Activated CD8-positive, alpha-beta memory T cell treated with anti-CD3 and anti-CD28 coated beads, Interleukin-2, amount 50 U/mL, for 4 hours (primary cell): ENCODE results near the gene RABGEF1.
"Not testable (repeated sequence)": the region's sequence is repeated elsewhere in the genome, so short reads cannot be mapped to it uniquely, and the experiment has no call there.

Experiments
- DNase-seq: peaks from one replicate; pipeline ENCODE4 v3.0.0-alpha.2; 2020

RABGEF1 gene

GRCh38 chr7:66767486-66767885 is 27.0 kb downstream of the RABGEF1 start:
- DNase-seq: not testable (repeated sequence)

GRCh38 chr7:66768865-66769832 is 28.6 kb downstream of the RABGEF1 start:
- no peak for DNase-seq

DNA sequence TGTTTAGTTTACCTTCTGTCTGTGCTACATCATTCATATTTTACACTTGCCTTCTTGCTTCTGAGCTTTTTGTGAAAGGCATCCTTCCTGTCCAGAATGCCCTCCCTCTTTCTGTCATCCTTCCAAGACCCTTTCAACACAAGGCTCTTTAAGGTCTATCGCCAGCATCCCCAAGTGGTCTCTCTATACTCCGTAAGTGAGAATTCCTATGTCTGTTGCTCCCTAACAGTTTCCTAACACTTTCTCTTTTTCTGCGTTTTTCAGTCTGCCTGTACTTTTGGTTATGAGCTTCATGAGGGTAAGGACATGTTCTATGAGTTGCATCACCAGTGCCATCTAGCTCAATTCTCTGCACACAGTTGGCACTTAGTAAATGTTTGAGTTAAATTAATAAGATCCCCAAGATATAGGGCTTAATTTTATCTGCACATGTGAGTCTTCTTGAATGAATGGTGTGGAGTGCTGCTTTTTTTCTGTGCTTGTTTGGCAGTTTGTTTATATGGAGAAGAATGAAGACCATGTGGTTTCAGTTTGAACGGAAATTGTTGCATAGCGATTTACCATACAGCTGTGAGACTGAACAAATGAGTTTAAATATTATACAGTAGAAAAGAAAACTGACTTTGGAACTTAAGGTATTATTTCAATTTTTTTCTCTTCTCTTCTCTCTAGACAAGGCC is 29.4 kb downstream of the RABGEF1 start:
- DNase-seq: no peak

DNA sequence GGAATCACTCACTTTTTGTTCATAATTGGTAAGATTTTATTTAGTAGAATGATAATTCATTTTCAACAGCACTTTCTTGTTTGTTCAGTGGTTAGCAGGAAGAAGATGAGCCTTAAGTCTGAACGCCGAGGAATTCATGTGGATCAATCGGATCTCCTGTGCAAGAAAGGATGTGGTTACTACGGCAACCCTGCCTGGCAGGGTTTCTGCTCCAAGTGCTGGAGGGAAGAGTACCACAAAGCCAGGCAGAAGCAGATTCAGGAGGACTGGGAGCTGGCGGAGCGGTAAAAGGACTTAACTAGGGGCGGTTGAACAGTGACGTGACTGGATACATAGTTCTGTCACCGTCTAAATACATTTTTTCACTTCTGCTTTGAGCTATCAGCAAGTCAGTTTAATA is 31.3 kb downstream of the RABGEF1 start:
- DNase-seq: no peak

GRCh38 chr7:66773744-66774143 is 33.2 kb downstream of the RABGEF1 start:
- not testable (repeated sequence) for DNase-seq

DNA sequence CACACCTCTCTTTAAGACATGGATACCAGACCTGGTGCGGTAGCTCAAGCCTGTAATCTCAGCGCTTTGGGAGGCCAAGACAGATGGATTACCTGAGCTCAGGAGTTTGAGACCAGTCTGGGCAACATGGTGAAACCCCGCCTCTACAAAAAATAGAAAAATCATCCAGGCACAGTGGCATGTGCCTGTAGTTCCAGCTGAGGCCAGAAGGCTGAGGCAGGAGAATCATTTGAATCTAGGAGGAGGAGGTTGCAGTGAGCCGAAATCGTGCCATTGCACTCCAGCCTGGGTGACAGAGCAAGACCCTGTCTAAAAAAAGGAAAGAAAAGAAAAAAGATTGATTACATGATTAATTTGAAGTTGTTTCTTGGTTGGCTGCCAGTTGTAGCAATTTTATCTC is 35.9 kb downstream of the RABGEF1 start:
- not testable (repeated sequence) for DNase-seq

DNA sequence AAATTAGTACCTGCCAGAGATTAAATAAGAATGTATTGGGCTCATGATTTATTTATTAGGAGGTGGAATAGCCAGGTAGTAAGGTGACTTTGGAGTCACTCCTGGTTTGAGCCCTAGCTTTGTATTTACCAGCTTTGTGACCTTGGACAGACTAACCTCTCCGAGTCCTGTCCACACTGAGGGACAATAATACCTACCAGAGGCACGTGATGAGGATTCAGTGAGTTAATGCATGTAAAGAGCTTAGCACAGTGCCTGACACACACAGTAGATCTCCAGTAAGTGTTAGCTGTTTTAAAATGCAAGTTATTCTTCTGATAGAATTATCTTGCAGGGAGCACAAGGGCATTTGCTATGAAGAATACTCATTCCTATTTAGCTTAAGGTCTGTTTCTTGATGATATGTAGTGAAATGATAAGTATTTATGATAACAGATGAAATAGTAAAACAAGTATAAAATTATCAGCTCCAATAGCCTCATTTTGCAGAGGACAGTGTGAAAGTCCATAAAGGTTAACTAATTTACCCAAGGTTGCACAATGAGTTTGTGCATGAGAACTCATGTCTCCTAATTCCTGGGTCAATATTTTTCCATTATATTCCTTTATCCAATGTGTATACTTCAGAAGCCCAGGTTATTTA is 36.4 kb downstream of the RABGEF1 start:
- DNase-seq: no peak

GRCh38 chr7:66778201-66778600 is 37.7 kb downstream of the RABGEF1 start:
- DNase-seq: no peak

DNA sequence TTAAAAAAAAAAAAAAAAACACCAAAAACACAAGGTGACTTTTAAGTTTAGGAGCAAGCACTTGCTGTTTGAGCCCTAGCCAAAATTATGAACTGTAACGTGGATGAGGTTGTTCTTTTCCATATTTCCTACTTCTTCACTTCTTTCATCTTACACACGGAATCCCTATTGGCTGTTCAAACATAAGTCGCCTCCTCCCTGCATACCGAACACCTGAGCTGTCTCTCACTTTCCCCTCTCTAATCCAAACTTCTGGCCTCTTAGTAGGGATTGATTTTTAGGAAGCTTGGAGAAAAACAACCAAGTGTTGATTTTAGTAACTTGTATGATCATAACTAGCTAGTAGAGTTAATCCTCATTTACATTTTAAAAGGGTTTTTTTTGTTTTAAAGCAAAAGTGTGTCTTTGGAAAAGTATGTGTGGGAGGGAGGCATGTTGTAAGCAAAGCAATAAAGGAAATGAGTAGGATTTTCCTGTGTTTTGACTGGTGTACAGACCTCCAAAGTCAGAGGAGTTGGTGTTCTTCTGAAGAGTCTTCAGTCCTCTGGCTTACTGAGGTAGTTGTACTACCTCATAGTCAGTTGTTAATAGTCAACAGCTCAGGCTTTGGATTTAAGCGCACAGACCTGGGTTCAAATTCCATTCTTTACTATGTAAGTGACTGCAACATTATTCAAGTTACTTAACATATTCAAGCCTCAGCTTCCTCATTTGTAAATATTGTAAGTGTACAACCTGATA is 39.3 kb downstream of the RABGEF1 start:
- DNase-seq: no peak

- no peak for DNase-seq
Measured at GRCh38 chr7:66781408-66782090, 41.0 kb downstream of the RABGEF1 start.

- DNase-seq: not testable (repeated sequence)
Measured at GRCh38 chr7:66782875-66783274, 42.3 kb downstream of the RABGEF1 start.

- not testable (repeated sequence) for DNase-seq
Measured at GRCh38 chr7:66783887-66784595, 43.5 kb downstream of the RABGEF1 start.

- no peak for DNase-seq
Measured at GRCh38 chr7:66790196-66790595, 49.7 kb downstream of the RABGEF1 start.

- DNase-seq: no peak
Measured at GRCh38 chr7:66790725-66791124, 50.2 kb downstream of the RABGEF1 start.

- DNase-seq: no peak
Measured at GRCh38 chr7:66800591-66800990, 60.1 kb downstream of the RABGEF1 start.

- DNase-seq: no peak
Measured at GRCh38 chr7:66804001-66804400, 63.5 kb downstream of the RABGEF1 start.

DNA sequence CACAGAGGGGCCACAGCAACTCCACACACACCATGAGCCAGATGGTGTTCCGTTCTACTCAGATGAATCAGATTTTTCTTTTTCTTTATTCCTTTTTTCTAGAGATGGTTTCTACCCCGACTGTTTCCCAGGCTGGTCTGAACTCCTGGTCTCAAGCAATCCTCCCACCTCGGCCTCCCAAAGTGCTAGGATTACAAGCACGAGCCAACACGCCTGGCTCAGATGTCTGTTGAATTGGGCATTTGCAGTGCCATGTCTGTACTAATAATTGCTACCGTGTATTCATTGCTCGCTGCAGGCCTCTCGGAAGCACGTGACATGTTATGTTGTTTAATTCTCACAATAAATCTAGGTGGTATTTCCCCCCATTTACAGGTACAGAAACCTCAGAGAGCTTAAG is 67.2 kb downstream of the RABGEF1 start:
- no peak for DNase-seq

- no peak for DNase-seq
Measured at GRCh38 chr7:66810716-66811115, 70.2 kb downstream of the RABGEF1 start.

DNA sequence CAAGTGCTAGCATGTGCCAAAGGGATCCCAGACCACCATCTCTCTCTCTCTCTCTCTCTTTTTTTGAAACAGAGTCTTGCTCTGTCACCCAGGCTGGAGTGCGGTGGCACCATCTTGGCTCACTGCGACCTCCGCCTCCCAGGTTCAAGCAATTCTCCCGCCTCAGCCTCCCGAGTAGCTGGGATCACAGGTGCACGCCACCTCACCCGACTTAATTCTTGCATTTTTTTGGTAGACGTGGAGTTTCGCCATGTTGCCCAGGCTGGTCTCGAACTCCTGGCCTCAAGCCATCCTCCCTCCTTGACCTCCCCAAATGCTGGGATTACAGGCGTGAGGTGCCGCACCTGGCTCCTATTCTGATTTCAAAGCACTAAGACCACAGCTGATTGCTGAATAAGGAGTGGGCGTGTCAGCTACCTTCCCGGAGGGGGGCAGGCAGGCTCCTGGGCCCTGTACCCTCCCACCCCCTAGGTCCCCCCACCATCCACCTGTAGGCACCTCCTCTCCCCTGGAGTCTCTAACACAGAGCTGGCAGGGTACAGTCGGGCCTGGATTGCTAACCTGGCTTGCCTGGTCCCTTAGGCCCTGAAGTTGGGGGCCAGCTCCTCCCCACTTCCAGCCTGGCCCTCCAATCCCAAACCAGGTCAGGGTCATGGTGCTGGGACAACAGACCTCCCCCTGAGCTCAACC is 74.8 kb downstream of the RABGEF1 start:
- DNase-seq: not testable (repeated sequence)

DNA sequence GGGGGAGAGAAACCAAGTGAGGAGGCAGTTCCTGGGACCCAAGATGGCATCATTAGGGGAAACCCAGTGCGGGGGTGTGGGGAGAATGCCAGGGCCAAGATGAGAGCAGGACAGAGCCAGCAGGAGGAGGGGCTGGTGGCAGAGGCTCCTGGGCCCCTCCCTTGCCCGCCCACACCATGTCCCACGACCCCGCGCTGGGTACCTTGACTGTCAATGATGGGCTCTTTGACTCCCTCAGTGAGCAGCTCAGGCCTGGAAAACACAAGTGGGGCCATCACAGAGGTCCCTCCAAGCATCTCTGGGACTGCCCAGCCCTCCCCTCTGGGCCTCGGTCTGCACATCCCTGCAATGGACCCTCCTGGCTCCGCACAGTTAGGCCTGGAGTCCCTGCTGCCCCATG is 75.4 kb downstream of the RABGEF1 start:
- no peak for DNase-seq

DNA sequence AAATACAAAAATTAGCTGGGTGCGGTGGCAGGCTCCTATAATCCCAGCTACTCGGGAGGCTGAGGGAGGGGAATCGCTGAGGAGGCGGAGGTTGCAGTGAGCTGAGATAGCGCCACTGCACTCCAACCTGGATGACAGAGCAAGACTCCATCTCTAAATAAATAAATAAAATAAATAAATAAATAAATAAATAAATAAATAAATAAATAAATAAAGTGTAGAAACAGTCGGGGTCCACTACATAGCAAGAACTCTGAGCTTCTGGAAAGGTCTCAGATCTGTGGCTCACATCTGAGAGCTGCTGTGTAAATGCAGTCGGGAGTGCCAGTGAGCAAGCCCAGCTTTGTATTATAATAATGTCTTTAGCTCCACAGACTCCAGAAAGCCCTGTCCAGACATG is 76.1 kb downstream of the RABGEF1 start:
- not testable (repeated sequence) for DNase-seq
